Measurements from ENCODE around the gene OR6B2.

OR6B2 gene

DNA sequence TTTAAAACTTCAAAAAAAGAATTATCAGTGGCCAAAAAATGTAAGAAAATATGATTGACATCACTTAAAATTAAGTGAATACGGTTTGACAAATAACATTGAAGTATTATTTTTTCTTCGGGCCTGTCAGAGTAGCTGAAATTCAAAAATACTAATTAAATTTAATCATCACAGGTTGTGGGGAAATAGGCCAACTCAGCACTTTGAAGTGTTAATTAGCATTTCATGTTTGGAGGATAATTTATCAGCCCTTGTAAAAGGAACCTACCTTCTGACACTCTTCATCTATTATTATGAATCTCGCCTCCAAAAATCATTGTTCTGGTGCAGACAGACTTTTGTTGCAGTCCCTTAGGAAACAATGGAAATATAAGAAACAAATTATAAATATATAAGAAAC is 40.7 kb upstream of the OR6B2 start:
- DNase-seq: no peak
- Histone ChIP-seq H3K18ac (ENCODE audit: low read length) (no peak overlapping the region), H3K9me3 (ENCODE audit: insufficient read depth, low read depth, low read length) (peaks cover 2% of the 10 kb centered on the region), H3K14ac (ENCODE audit: low read length) (no peak overlapping the region), H2AK5ac (ENCODE audit: low read length) (no peak overlapping the region), H3K36me3 (ENCODE audit: control insufficient read depth in 1 of 2, insufficient read depth in 2 of 2, low read length in 2 of 2) (no peaks in the 10 kb centered on the region), H3K23ac (ENCODE audit: low read length) (no peak overlapping the region), H3K9ac (ENCODE audit: low read length) (no peak overlapping the region), H4K8ac (ENCODE audit: low read depth, low read length) (no peak overlapping the region), H4K12ac (ENCODE audit: low read depth, low read length) (no peak overlapping the region), H3K79me2 (ENCODE audit: control insufficient read depth, insufficient read depth, low read length, poor library complexity) (no peaks in the 10 kb centered on the region), H3K4me1 (ENCODE audit: control insufficient read depth in 1 of 2, insufficient read depth in 2 of 2, low read length in 2 of 2) (no peaks in the 10 kb centered on the region), H4K91ac (ENCODE audit: low read depth, low read length) (no peak overlapping the region), H3K4ac (ENCODE audit: low read depth, low read length) (no peak overlapping the region), H3K4me3 (ENCODE audit: low read depth, low read length) (no peak overlapping the region), H3K27me3 (ENCODE audit: insufficient read depth, low read length) (no peaks in the 10 kb centered on the region), H3K27ac (ENCODE audit: low read depth, low read length) (no peak overlapping the region), H2BK12ac (ENCODE audit: low read length) (no peak overlapping the region), H2AFZ (ENCODE audit: insufficient read depth, low read length, poor library complexity) (no peak overlapping the region), H2BK5ac (ENCODE audit: low read depth, low read length, poor library complexity) (no peak overlapping the region), H2BK120ac (ENCODE audit: insufficient read depth, low read length, poor library complexity) (no peak overlapping the region), H3K79me1 (ENCODE audit: low read length) (no peaks in the 10 kb centered on the region), H3K4me2 (ENCODE audit: low read length) (no peak overlapping the region)
- no CpG with 5 or more reads among the region's 3 CpGs for WGBS (ENCODE audit: extremely low coverage, insufficient coverage, insufficient read length)

DNA sequence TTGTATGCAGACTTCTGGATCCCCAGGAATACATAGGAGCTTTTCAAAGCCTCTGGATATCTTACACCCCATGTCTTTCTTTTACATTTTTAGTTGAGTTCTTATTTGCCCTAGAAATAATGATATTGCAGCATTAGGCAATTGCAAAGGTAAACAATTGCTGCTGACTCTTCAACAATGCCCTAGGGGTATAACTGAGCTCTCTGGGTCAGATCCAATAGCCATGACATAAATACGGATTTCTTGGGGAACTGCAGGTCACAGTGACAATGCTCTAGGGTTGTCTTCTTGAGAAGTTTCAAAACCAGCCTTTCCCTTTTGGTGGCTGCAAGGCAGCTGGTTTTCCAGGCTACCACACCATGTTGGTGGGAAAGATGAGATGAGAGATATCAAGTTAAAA is 39.6 kb upstream of the OR6B2 start:
- Histone ChIP-seq H3K23ac (ENCODE audit: low read length) (no peak overlapping the region), H3K27me3 (ENCODE audit: insufficient read depth, low read length) (no peaks in the 10 kb centered on the region), H4K91ac (ENCODE audit: low read depth, low read length) (no peak overlapping the region), H2BK120ac (ENCODE audit: insufficient read depth, low read length, poor library complexity) (no peak overlapping the region), H3K4me3 (ENCODE audit: low read depth, low read length) (no peak overlapping the region), H3K4ac (ENCODE audit: low read depth, low read length) (no peak overlapping the region), H2AK5ac (ENCODE audit: low read length) (no peak overlapping the region), H3K4me2 (ENCODE audit: low read length) (no peak overlapping the region), H3K18ac (ENCODE audit: low read length) (no peak overlapping the region), H3K79me2 (ENCODE audit: control insufficient read depth, insufficient read depth, low read length, poor library complexity) (no peaks in the 10 kb centered on the region), H3K36me3 (ENCODE audit: control insufficient read depth in 1 of 2, insufficient read depth in 2 of 2, low read length in 2 of 2) (no peaks in the 10 kb centered on the region), H2AFZ (ENCODE audit: insufficient read depth, low read length, poor library complexity) (no peak overlapping the region), H4K12ac (ENCODE audit: low read depth, low read length) (no peak overlapping the region), H2BK5ac (ENCODE audit: low read depth, low read length, poor library complexity) (no peak overlapping the region), H2BK12ac (ENCODE audit: low read length) (no peak overlapping the region), H3K27ac (ENCODE audit: low read depth, low read length) (no peak overlapping the region), H3K9me3 (ENCODE audit: insufficient read depth, low read depth, low read length) (peaks cover 2% of the 10 kb centered on the region), H3K14ac (ENCODE audit: low read length) (no peak overlapping the region), H4K8ac (ENCODE audit: low read depth, low read length) (no peak overlapping the region), H3K4me1 (ENCODE audit: control insufficient read depth in 1 of 2, insufficient read depth in 2 of 2, low read length in 2 of 2) (no peaks in the 10 kb centered on the region), H3K9ac (ENCODE audit: low read length) (no peak overlapping the region), H3K79me1 (ENCODE audit: low read length) (no peaks in the 10 kb centered on the region)
- no peak for DNase-seq
- no CpG with 5 or more reads among the region's 1 CpG for WGBS (ENCODE audit: extremely low coverage, insufficient coverage, insufficient read length)

DNA sequence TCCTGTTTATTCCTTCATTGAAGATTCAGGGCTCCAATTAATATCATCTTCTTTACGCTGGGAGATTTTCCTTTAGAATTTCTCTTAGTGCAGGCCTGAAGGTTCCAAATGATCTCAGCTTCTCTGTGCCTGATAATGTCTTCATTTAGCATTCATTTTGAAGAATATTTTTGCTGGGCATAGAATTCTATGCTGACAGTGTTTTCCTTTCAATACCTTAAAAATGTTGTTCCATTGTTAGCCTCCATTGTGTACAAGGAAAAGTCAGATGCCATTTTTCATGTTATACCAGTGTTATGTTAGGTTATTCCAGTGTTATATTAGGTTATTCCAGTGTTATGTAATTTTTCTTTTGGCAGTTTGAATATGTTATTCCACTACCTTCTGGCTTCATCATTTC is 38.0 kb upstream of the OR6B2 start:
- DNase-seq: no peak
- H2BK12ac ChIP-seq (ENCODE audit: low read length): no peak overlapping the region
- no peaks in the 10 kb centered on the region for H3K36me3 ChIP-seq (ENCODE audit: control insufficient read depth in 1 of 2, insufficient read depth in 2 of 2, low read length in 2 of 2)
- no peak overlapping the region for H3K9ac ChIP-seq (ENCODE audit: low read length)
- H3K4me3 ChIP-seq (ENCODE audit: low read depth, low read length): no peak overlapping the region
- H3K4me1 ChIP-seq (ENCODE audit: control insufficient read depth in 1 of 2, insufficient read depth in 2 of 2, low read length in 2 of 2): no peaks in the 10 kb centered on the region
- WGBS (ENCODE audit: extremely low coverage, insufficient coverage, insufficient read length): no CpG with 5 or more reads among the region's 1 CpG
- H3K4ac ChIP-seq (ENCODE audit: low read depth, low read length): no peak overlapping the region
- no peak overlapping the region for H2AK5ac ChIP-seq (ENCODE audit: low read length)
- H4K12ac ChIP-seq (ENCODE audit: low read depth, low read length): no peak overlapping the region
- H2BK120ac ChIP-seq (ENCODE audit: insufficient read depth, low read length, poor library complexity): no peak overlapping the region
- H4K8ac ChIP-seq (ENCODE audit: low read depth, low read length): no peak overlapping the region
- H3K9me3 ChIP-seq (ENCODE audit: insufficient read depth, low read depth, low read length): no peaks in the 10 kb centered on the region
- H3K14ac ChIP-seq (ENCODE audit: low read length): no peak overlapping the region
- no peak overlapping the region for H2BK5ac ChIP-seq (ENCODE audit: low read depth, low read length, poor library complexity)
- no peak overlapping the region for H3K23ac ChIP-seq (ENCODE audit: low read length)
- H3K79me1 ChIP-seq (ENCODE audit: low read length): no peaks in the 10 kb centered on the region
- no peaks in the 10 kb centered on the region for H3K27me3 ChIP-seq (ENCODE audit: insufficient read depth, low read length)
- H3K4me2 ChIP-seq (ENCODE audit: low read length): no peak overlapping the region
- no peak overlapping the region for H4K91ac ChIP-seq (ENCODE audit: low read depth, low read length)
- H3K18ac ChIP-seq (ENCODE audit: low read length): no peak overlapping the region
- no peaks in the 10 kb centered on the region for H3K79me2 ChIP-seq (ENCODE audit: control insufficient read depth, insufficient read depth, low read length, poor library complexity)
- H2AFZ ChIP-seq (ENCODE audit: insufficient read depth, low read length, poor library complexity): no peak overlapping the region
- H3K27ac ChIP-seq (ENCODE audit: low read depth, low read length): no peak overlapping the region

DNA sequence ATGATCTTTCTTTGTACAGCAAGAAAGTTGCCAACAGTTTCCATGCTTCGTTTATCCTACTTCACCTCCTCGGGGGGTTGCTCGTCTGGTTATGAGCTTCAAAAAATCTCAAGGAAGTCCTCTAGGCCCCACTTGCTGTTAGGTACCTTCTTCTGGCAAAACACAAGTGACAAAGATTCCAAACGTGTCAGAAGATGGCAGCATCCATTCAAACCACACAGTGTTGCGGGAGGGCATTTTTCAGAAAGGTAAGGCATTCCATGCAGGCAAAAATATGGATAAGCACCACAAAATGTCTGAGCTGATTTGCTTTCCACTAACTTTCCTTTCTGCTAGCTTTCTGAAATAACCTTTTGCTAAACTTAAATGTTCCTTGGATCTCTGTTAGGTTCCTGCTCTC is 36.3 kb upstream of the OR6B2 start:
- no peaks in the 10 kb centered on the region for H3K36me3 ChIP-seq (ENCODE audit: control insufficient read depth in 1 of 2, insufficient read depth in 2 of 2, low read length in 2 of 2)
- no peak overlapping the region for H4K12ac ChIP-seq (ENCODE audit: low read depth, low read length)
- H3K4me2 ChIP-seq (ENCODE audit: low read length): no peak overlapping the region
- no peak overlapping the region for H4K91ac ChIP-seq (ENCODE audit: low read depth, low read length)
- H3K4me3 ChIP-seq (ENCODE audit: low read depth, low read length): no peak overlapping the region
- H3K79me2 ChIP-seq (ENCODE audit: control insufficient read depth, insufficient read depth, low read length, poor library complexity): no peaks in the 10 kb centered on the region
- H2BK12ac ChIP-seq (ENCODE audit: low read length): no peak overlapping the region
- no peak overlapping the region for H2AFZ ChIP-seq (ENCODE audit: insufficient read depth, low read length, poor library complexity)
- no peak overlapping the region for H3K4ac ChIP-seq (ENCODE audit: low read depth, low read length)
- H3K18ac ChIP-seq (ENCODE audit: low read length): no peak overlapping the region
- no peaks in the 10 kb centered on the region for H3K27me3 ChIP-seq (ENCODE audit: insufficient read depth, low read length)
- H3K23ac ChIP-seq (ENCODE audit: low read length): no peak overlapping the region
- H3K9me3 ChIP-seq (ENCODE audit: insufficient read depth, low read depth, low read length): no peaks in the 10 kb centered on the region
- H4K8ac ChIP-seq (ENCODE audit: low read depth, low read length): no peak overlapping the region
- no peak overlapping the region for H3K27ac ChIP-seq (ENCODE audit: low read depth, low read length)
- WGBS (ENCODE audit: extremely low coverage, insufficient coverage, insufficient read length): no CpG with 5 or more reads among the region's 5 CpGs
- H3K4me1 ChIP-seq (ENCODE audit: control insufficient read depth in 1 of 2, insufficient read depth in 2 of 2, low read length in 2 of 2): no peaks in the 10 kb centered on the region
- no peak for DNase-seq
- no peak overlapping the region for H3K14ac ChIP-seq (ENCODE audit: low read length)
- H2BK120ac ChIP-seq (ENCODE audit: insufficient read depth, low read length, poor library complexity): no peak overlapping the region
- H2AK5ac ChIP-seq (ENCODE audit: low read length): no peak overlapping the region
- H2BK5ac ChIP-seq (ENCODE audit: low read depth, low read length, poor library complexity): no peak overlapping the region
- H3K9ac ChIP-seq (ENCODE audit: low read length): no peak overlapping the region
- no peaks in the 10 kb centered on the region for H3K79me1 ChIP-seq (ENCODE audit: low read length)

Data from trophoblast cell (in vitro differentiated cells and primary cell).